Rectal smooth muscle tissue (tissue), 1 donor: ENCODE measurements around the gene ADAMTS6.

Experiments
- H3K27ac ChIP-seq: one replicate; pipeline ENCODE4 v1.7.0; 2013; ENCODE audit warnings: low read depth, low read length, inconsistent platforms
- H3K27me3 ChIP-seq: one replicate; pipeline ENCODE4 v1.7.0; 2013; ENCODE audit warnings: low read length; ENCODE audit not compliant: control insufficient read depth, insufficient read depth
- H3K36me3 ChIP-seq: one replicate; pipeline ENCODE4 v1.7.0; 2013; ENCODE audit warnings: low read length; ENCODE audit not compliant: control insufficient read depth, insufficient read depth
- H3K4me1 ChIP-seq: one replicate; pipeline ENCODE4 v1.7.0; 2013; ENCODE audit warnings: low read length; ENCODE audit not compliant: control insufficient read depth, insufficient read depth
- H3K4me3 ChIP-seq: one replicate; pipeline ENCODE4 v1.7.0; 2013; ENCODE audit warnings: low read length
- H3K9ac ChIP-seq: one replicate; pipeline ENCODE4 v1.7.0; 2013; ENCODE audit warnings: low read length

Gene ADAMTS6

DNA sequence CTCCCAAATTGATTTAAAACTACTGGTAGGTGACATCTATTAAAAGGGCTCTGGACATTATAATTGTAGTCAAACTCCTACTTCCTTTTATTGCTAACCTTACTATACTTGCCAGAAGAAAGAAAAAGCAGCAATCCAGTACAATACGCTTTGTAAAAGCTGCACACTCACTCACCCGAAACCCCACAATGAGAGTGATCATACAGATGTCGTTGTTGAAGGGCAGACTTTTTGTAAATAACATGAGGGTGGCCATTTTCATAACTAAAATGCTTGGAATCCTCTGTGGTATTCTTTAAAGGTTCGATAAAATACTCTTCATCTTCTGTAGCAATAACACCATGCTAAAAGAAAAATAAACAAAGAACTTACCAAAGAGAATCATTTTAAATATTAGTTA lies 21.7 kb downstream of the ADAMTS6 start:
- Histone ChIP-seq H3K27me3 (no peaks in the 10 kb centered on the region), H3K9ac (no peak overlapping the region), H3K4me3 (no peak overlapping the region), H3K27ac (no peak overlapping the region), H3K36me3 (no peaks in the 10 kb centered on the region), H3K4me1 (no peaks in the 10 kb centered on the region)

- Histone ChIP-seq H3K4me1 (no peaks in the 10 kb centered on the region), H3K36me3 (no peaks in the 10 kb centered on the region), H3K27ac (no peak overlapping the region), H3K9ac (no peak overlapping the region), H3K4me3 (no peak overlapping the region), H3K27me3 (no peaks in the 10 kb centered on the region)
Measured at GRCh38 chr5:65455064-65455463, 26.7 kb downstream of the ADAMTS6 start.

GRCh38 chr5:65451436-65451835 lies 30.3 kb downstream of the ADAMTS6 start:
- Histone ChIP-seq H3K36me3 (no peaks in the 10 kb centered on the region), H3K4me3 (no peak overlapping the region), H3K4me1 (no peaks in the 10 kb centered on the region), H3K27me3 (no peaks in the 10 kb centered on the region), H3K9ac (no peak overlapping the region), H3K27ac (no peak overlapping the region)

DNA sequence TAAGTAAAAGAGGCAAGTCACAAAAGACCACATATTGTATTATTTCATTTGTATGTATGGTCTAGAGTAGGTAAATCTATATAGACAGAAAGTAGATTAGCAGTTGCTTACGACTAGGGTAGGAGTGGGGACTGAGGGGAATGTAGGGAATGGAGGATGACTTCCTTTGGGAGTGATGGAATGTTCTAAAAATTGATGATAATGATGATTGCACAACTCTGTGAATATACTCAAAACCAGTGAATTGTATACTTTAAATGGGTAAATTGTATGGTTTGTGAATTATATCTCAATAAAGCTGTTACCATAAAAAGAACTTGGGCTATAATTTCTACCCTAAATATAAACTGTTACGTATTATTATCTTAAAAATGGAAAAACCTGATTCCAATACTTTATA lies 35.0 kb downstream of the ADAMTS6 start:
- Histone ChIP-seq H3K9ac (no peak overlapping the region), H3K36me3 (no peaks in the 10 kb centered on the region), H3K4me1 (no peaks in the 10 kb centered on the region), H3K27me3 (no peaks in the 10 kb centered on the region), H3K27ac (no peak overlapping the region), H3K4me3 (no peak overlapping the region)

DNA sequence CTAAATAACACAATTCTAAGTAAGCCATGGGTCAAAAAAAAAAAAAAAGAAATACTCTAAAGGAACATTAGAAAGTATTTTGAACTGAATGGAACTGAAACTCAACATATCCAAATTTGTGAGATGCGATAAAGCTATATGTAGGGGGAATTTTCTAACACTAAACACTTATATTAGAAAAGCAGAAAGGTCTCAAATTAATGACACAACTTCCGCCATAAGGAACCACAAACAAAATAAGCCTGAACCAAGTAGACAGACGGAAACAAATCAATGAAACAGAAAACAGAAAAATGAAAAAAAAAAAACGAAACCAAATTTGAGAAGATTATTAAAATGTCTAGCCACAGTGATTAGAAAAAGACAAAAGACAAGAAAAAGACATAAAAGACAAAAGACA lies 39.9 kb downstream of the ADAMTS6 start:
- Histone ChIP-seq H3K4me1 (no peaks in the 10 kb centered on the region), H3K27me3 (no peaks in the 10 kb centered on the region), H3K36me3 (no peaks in the 10 kb centered on the region), H3K4me3 (no peak overlapping the region), H3K27ac (no peak overlapping the region), H3K9ac (no peak overlapping the region)

DNA sequence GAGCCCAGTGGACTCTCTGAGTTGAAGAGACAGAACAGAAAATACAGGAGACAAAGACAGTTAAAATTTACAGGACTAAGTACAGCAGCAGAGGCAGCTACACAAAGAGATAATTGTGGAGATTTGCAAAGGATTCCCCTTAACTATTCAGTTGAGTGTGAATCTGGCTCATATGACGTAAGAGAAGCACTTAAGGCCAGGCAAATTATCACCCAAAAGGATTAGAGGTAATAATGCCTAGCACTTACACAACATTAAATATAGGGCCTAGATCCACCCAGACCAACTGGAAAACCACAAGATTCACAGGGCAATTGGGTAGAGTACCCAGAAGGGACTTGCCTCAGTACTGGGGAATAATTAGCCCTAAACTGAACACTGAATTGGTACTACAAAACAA lies 41.3 kb downstream of the ADAMTS6 start:
- H3K36me3 ChIP-seq, result no peaks in the 10 kb centered on the region
- H3K4me1 ChIP-seq, result no peaks in the 10 kb centered on the region
- no peak overlapping the region for H3K27ac ChIP-seq
- no peak overlapping the region for H3K9ac ChIP-seq
- no peak overlapping the region for H3K4me3 ChIP-seq
- H3K27me3 ChIP-seq, result no peaks in the 10 kb centered on the region

DNA sequence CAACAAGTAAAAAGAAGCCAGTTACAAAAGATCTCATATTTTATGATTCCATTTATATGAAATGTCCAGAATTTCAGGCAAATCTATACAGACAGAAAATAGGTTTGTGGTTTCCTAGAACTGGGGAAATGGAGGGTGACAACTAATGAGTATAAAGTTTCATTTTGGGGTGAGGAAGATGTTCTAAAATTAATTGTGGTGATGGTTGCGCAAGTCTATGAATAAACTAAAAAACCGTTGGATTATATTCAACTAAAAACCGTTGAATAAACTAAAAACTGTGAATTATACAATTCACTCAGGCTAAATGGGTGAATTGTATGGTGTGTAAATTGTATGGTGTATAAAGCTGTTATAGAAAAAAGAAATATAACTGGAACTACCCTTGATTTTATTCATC lies 47.6 kb downstream of the ADAMTS6 start:
- no peaks in the 10 kb centered on the region for H3K36me3 ChIP-seq
- no peak overlapping the region for H3K27ac ChIP-seq
- H3K4me3 ChIP-seq, result no peak overlapping the region
- H3K27me3 ChIP-seq, result no peaks in the 10 kb centered on the region
- H3K9ac ChIP-seq, result no peak overlapping the region
- H3K4me1 ChIP-seq, result no peaks in the 10 kb centered on the region

DNA sequence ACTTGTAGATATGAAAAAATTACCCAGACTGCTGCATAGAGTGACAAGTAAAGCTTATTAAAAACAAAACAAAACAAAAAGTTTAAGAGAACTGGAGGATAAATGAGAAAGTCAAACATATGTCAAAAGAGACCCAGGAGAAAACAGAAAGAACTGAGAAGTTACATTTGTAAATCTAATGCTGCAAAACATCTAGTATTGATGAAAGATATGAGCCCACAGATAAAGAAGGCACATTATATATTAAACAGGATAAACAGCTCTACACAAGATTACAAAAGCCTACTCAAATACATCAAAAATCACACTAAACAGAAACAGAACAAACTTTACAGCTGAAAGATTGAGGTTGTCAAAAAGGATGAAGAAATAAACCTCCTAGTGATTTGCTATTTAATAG lies 55.1 kb downstream of the ADAMTS6 start:
- Histone ChIP-seq H3K36me3 (no peaks in the 10 kb centered on the region), H3K9ac (no peak overlapping the region), H3K27ac (no peak overlapping the region), H3K27me3 (no peaks in the 10 kb centered on the region), H3K4me3 (no peak overlapping the region), H3K4me1 (no peaks in the 10 kb centered on the region)

DNA sequence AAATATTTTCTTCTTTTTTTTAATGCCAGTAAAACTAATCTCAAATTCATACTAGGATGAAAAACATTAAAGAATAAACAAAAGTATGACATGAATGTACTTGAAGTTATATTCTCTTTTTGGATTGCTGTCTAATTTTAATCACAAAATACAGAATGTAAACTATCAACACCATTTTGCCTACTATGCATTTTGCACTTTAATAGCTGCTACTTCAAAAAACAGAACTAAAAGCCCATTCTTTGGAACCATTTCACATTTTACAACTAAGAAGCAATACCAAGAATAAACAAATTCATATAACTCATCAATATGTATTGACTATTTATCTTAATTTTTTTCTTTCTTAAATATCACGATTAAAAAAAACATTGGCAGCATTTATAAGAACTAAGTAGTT lies 58.1 kb downstream of the ADAMTS6 start:
- H3K4me1 ChIP-seq, result no peaks in the 10 kb centered on the region
- H3K36me3 ChIP-seq, result no peaks in the 10 kb centered on the region
- no peak overlapping the region for H3K27ac ChIP-seq
- no peak overlapping the region for H3K4me3 ChIP-seq
- H3K9ac ChIP-seq, result no peak overlapping the region
- H3K27me3 ChIP-seq, result no peaks in the 10 kb centered on the region

DNA sequence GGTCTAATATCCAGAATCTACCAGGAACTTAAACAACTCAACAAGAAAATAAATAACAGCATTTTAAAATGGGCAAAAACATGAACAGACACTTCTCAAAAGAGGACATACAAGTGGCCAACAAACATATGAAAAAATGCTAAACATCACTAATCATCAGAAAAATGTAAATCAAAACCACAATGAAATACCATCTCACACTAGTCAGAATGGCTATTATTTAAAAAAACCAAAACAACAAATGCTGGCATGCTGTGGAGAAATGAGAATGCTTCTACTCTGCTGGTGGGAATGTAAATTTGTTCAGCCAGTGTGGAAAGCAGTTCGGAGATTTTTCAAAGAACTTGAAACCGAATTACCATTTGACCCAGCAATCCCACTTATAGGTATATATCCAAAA lies 63.1 kb downstream of the ADAMTS6 start:
- Histone ChIP-seq H3K4me3 (no peak overlapping the region), H3K27ac (no peak overlapping the region), H3K36me3 (no peaks in the 10 kb centered on the region), H3K4me1 (no peaks in the 10 kb centered on the region), H3K9ac (no peak overlapping the region), H3K27me3 (no peaks in the 10 kb centered on the region)

- Histone ChIP-seq H3K9ac (no peak overlapping the region), H3K4me3 (no peak overlapping the region), H3K4me1 (no peaks in the 10 kb centered on the region), H3K36me3 (no peaks in the 10 kb centered on the region), H3K27ac (no peak overlapping the region), H3K27me3 (no peaks in the 10 kb centered on the region)
Measured at GRCh38 chr5:65413822-65414221, 67.9 kb downstream of the ADAMTS6 start.

GRCh38 chr5:65412842-65413241 lies 68.9 kb downstream of the ADAMTS6 start:
- Histone ChIP-seq H3K4me3 (no peak overlapping the region), H3K36me3 (no peaks in the 10 kb centered on the region), H3K4me1 (no peaks in the 10 kb centered on the region), H3K9ac (no peak overlapping the region), H3K27me3 (no peaks in the 10 kb centered on the region), H3K27ac (no peak overlapping the region)

DNA sequence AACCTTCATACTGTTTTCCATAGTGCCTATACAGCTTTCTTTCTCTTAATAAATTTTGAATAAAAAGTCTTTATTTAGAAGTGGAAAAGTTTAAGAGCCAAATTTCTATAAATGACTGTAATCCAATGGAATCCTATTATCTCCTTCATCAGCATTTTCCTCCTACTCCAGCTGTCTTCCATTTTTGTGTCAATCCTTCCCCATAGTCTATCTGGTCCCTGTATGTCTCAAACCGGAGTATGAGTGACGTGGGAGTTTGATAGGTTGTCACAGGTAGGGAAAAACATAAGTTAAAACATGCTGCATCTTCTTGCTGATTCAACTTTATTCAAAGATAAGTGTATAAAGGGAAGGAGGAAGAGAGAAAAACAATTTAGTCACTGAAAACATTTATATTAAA lies 70.4 kb downstream of the ADAMTS6 start:
- Histone ChIP-seq H3K4me3 (no peak overlapping the region), H3K4me1 (no peaks in the 10 kb centered on the region), H3K27me3 (no peaks in the 10 kb centered on the region), H3K9ac (no peak overlapping the region), H3K27ac (no peak overlapping the region), H3K36me3 (no peaks in the 10 kb centered on the region)
